ENCODE data around the gene TBCD.
"Not testable (repeated sequence)": the region's sequence is repeated elsewhere in the genome, so short reads cannot be mapped to it uniquely, and the experiment has no call there.

DNA sequence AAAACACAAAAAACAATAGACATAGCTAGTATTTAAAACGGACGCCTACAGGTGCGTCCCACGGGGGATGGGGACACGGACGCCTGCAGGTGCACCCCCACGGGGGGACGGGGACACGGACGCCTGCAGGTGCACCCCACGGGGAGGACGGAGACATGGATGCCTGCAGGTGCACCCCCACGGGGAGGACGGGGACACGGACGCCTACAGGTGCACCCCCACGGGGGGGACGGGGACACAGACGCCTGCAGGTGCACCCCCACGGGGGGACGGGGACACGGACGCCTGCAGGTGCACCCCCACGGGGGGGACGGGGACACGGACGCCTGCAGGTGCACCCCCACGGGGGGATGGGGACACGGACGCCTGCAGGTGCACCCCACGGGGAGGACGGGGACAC is 212.6 kb downstream of the TBCD start:
- TF ChIP-seq EZH2 (IDR thresholded peaks at IDR 0.05); POLR2AphosphoS5 (IDR thresholded peaks at IDR 0.05; ENCODE audit: borderline replicate concordance, low read depth, low read length); FOXP2 (optimal IDR thresholded peaks at IDR 0.05; ENCODE audit: control extremely low read depth, extremely low read length, insufficient read depth): not testable (repeated sequence)
